T-helper 1 cell (primary cell): ENCODE measurements around the gene PROB1.
"Not testable (repeated sequence)": the region's sequence is repeated elsewhere in the genome, so short reads cannot be mapped to it uniquely, and the experiment has no call there.

Experiments
- DNase-seq, 5 donors: peaks; one replicate each; pipeline ENCODE4 v3.0.0-alpha.2; 2012 to 2020

The PROB1 gene

GRCh38 chr5:139378101-139378825, 16.6 kb downstream of the PROB1 start:
- DNase-seq, result no peak

- DNase-seq, result no peak
Measured at GRCh38 chr5:139377226-139377625, 17.7 kb downstream of the PROB1 start.

- no peak for DNase-seq
Measured at GRCh38 chr5:139376364-139376763, 18.5 kb downstream of the PROB1 start.

- DNase-seq, result no peak
Measured at GRCh38 chr5:139374909-139375308, 20.0 kb downstream of the PROB1 start.

GRCh38 chr5:139371482-139372435, 23.1 kb downstream of the PROB1 start:
- no peak for DNase-seq

DNA sequence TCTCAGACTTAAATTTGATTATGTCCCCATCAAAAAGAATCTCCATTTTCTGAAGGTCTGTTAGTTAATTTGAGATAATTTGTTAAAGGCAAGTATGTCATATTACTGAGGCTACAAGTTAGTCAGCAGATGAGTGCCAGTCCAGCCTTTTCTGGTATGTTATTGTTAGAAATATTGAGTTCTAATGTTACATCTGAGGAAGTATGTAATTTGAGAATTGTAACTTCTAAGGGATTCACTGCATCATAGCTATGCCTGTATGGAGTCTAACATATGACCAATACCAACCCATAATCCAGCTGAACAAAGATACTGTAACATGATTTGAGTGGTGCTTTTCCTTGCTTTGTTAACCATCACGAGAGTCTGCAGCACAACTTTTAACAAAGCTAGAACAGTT, 25.7 kb downstream of the PROB1 start:
- no peak for DNase-seq

DNA sequence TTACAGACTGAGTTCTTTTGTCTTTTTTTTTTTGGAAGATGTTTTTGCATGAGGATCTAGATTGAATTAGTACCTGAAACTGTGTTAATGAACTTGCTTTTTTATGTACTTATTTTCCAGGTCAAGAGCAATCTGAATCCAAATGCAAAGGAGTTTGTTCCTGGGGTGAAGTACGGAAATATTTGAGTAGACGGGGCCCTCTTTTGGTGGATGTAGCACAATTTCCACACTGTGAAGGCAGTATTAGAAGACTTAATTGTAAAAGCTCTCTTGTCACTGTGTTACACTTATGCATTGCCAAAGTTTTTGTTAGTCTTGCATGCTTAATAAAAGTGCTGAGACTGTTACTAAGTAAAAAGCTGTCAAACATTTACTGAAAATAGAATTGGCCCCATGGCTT, 26.3 kb downstream of the PROB1 start:
- no peak for DNase-seq

DNA sequence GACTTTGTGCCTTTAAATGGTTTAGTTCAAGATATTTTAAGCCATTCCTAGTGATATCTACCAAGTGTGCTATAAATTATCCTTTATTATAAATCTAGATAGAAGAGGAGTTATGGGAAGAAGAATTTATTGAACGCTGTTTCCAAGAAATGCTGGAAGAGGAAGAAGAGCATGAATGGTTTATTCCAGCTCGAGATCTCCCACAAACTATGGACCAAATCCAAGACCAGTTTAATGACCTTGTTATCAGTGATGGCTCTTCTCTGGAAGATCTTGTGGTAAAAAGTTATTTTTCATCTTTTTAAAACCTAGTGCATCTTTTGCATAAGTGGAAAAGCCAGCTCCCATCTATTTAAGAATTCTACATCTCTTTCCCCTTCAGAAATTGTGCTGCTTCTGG, 30.4 kb downstream of the PROB1 start:
- DNase-seq, result no peak

DNA sequence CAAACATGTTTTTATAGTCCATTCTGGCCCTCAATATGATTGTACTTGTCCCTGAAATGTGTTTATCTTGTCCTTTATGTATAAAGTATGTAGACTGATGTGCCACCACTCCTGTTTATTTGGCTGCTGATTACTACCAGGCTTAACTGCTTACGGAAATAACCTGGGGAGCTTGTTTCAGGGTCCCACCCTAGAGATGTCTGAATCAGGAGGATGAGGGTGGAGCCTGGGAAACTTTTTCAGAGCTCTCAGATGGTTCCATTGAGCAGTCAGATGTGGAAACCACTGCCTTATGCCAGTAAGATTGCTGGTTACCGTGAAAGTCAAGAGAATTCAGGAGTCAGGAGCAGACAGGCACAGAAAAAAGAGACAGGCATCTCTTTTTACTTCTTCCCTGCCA, 31.0 kb downstream of the PROB1 start:
- DNase-seq, result no peak

DNA sequence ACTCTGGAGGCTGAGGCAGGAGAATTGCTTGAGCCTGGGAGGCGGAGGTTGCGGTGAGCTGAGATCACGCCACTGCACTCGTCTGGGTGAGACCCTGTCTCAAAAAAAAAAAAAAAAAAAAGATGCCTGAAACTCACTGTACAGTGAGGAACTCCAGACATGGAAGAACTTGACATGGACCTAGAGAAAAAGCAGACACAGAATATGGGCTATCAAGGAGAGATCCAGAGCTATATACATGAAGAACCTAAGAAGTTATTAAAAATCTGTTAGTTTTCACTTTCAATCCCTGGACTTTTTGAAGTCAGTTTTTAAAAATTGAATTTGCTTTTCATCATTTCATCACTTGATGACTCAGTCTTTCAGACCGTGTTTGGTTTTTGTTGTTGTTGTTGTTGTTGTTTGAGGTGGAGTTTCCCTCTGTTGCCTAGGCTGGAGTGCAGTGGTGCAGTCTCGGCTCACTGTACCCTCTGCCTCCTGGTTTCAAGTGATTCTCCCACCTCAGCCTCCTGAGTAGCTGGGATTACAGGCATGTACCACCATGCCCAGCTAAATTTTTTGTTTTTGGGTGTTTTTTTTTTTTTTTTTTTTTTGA, 33.0 kb downstream of the PROB1 start:
- DNase-seq, result no peak

DNA sequence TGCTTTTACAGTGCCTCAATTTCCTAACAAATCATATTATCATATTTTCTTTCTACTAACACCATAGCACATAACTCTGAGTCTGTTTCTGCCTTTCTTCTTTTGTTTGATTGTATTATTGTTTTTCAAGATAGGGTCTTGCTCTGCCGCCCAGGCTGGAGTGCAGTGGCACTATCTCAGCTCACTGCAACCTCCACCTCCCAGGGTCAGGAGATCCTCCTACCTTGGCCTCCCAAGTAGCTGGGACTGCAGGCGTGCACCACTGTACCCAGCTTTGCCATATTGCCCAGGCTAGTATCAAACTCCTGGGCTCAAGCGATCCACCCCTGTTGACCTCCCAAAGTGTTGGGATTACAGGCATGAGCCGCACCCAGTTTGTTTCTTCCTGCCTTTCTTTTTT, 34.5 kb downstream of the PROB1 start:
- no peak for DNase-seq

DNA sequence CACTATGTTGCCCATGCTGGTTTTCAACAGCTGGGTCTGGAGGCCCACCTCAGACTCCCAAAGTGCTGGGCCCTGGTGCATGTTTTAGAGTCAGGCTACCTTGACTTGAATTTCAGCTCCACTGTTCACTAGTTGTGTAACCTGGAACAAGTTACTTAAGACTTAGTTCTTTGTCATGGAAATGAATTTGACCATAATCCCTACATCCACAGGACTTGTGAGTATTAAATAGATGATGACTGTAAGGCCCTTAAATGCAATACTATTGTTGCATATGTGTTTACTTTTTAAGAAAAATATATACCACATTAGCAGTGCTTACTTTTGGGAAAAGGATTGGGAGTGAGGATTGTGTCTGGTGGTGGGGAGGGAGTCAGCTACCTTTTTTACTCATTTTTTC, 36.8 kb downstream of the PROB1 start:
- DNase-seq, result no peak

DNA sequence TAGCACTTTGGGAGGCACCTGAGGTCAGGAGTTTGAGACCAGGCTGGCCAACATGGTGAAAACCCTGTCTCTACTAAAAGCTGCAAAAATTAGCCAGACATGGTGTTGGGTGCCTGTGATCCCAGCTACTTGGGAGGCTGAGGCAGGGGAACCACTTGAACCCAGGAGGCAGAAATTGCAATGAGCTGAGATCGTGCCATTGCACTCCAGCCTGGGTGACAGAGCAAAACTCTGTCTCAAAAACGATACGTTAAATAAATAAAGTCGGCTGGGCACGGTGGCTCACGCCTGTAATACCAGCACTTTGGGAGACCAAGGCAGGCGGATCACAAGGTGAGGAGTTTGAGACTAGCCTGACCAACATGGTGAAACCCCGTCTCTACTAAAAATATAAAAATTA, 39.0 kb downstream of the PROB1 start:
- not testable (repeated sequence) for DNase-seq

- no peak for DNase-seq
Measured at GRCh38 chr5:139354186-139354585, 40.7 kb downstream of the PROB1 start.

DNA sequence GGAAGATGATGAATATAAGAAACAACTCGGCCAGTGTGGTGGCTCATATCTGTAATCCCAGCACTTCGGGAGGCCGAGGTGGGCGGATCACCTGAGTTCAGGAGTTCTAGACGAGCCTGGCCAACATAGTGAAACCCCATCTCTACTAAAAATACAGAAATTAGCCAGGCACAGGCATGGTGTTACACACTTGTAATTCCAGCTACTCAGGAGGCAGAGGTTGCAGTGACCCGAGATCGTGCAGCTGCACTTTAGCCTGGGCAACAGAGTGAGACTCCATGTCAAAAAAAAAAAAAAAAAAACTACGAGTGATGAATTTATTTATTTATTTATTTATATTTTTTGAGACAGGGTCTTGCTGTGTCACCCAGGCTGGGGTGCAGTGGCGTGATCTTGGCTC, 47.0 kb downstream of the PROB1 start:
- not testable (repeated sequence) for DNase-seq

DNA sequence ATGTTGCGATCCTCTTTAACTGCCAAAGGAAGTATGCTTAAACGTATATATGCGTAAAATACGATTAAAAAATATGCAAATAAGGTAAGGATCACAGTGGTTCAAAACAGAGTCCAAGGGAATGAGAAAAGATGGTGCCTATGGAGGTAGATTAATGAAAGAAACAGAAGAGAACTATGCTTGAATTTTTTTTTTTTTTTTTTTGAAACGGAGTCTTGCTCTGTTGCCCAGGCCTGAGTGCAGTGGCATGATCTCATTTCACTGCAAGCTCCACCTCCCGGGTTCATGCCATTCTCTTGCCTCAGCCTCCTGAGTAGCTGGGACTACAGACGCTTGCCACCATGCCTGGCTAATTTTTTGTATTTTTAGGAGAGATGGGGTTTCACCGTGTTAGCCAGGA, 49.5 kb downstream of the PROB1 start:
- DNase-seq, result not testable (repeated sequence)

- no peak for DNase-seq
Measured at GRCh38 chr5:139344177-139344576, 50.7 kb downstream of the PROB1 start.

- no peak for DNase-seq
Measured at GRCh38 chr5:139343476-139343875, 51.4 kb downstream of the PROB1 start.

DNA sequence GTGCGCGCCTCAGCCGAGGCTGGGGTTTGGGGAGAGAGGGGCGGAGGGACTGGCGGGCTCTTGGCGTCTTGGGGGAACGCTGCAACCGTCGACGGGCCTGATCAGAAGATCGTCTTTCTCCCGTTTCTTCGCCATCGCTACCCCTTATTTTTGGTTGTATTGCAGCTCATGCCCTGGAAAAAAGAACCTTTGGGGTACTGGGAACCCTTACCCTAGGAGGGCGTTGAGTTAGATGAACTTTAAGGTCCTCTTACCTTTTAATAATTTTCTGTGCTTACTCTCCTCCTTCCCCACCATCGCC, 52.5 kb downstream of the PROB1 start:
- DNase-seq, result peak in 1 of 5 donors; percentile 81

GRCh38 chr5:139341689-139342422, 53.0 kb downstream of the PROB1 start, which contains the start of gene PAIP2:
Gene PAIP2 (plus strand): TSS chr5:139341854. CDS start chr5:139363785, 21,931 bp downstream.
- peak; percentile 95 to 97 (median 96) for DNase-seq

GRCh38 chr5:139341187-139341688, 53.7 kb downstream of the PROB1 start:
- no peak for DNase-seq
